Measurements from ENCODE around the gene IZUMO1. TPM values are rescaled to one million over a fixed set of nuclear protein-coding genes. Genes with fewer than 3 reads are reported as not detected.
"Not testable (repeated sequence)": the region's sequence is repeated elsewhere in the genome, so short reads cannot be mapped to it uniquely, and the experiment has no call there.

IZUMO1 gene
- total and polyA plus RNA-seq, 9 of the 15 experiments (the other 6 are each of a cell fraction or from before 2014, with no cell fraction given) = 0.14 to 2.1 (median 0.73) TPM

- TF ChIP-seq ELF2 (CRISPR knock-in tag; IDR thresholded peaks at IDR 0.05) (no peak), KDM1A (IDR thresholded peaks at IDR 0.05) (peak; percentile 27 to 63; a peak in 2 of 4 replicates), CEBPG (CRISPR knock-in tag; IDR thresholded peaks at IDR 0.05) (no peak), CEBPG (tag; conservative IDR thresholded peaks at IDR 0.05 in 1 of 2, IDR thresholded peaks at IDR 0.05 in 1 of 2) (peak; percentile 46 to 62), VEZF1 (CRISPR knock-in tag; IDR thresholded peaks at IDR 0.05) (no peak), SMARCA4 (IDR thresholded peaks at IDR 0.05) (no peak), CEBPB (tag; IDR thresholded peaks at IDR 0.05) (peak; percentile 79)
These were observed 22.4 kb upstream of the IZUMO1 start (continued) for GRCh38 chr19:48768994-48769713.

GRCh38 chr19:48768171-48768753 lies 21.6 kb upstream of the IZUMO1 start:
- H3K4me3 ChIP-seq; H3K27me3 ChIP-seq (ENCODE audit: control insufficient read depth in 2 of 2, insufficient read depth in 2 of 2, low read length in 2 of 2); H3K36me3 ChIP-seq (ENCODE audit: control insufficient read depth, insufficient read depth, low read length); H3K9me1 ChIP-seq (ENCODE audit: control insufficient read depth, insufficient read depth, low read length); H4K20me1 ChIP-seq (replicated peaks; ENCODE audit: control insufficient read depth, insufficient read depth, low read length); in situ Hi-C loops (cut with MboI); H3K79me2 ChIP-seq (ENCODE audit: control insufficient read depth, insufficient read depth, low read length); DNase-seq (ENCODE audit: extremely low read depth in 1 of 4, low spot score in 3 of 4); H3K27ac ChIP-seq (ENCODE audit: extremely low read depth, low read depth, low read length); BruUV-seq (replicated peaks); intact Hi-C loops (cut with micrococcal nuclease); H3K9me3 ChIP-seq (replicated peaks; ENCODE audit: control insufficient read depth, insufficient read depth, low read depth, low read length); H3K4me2 ChIP-seq (ENCODE audit: insufficient read depth, low read length); CTCF ChIA-PET (ENCODE audit: low intra/inter-chr PET ratio); H3K9ac ChIP-seq (ENCODE audit: insufficient read depth in 1 of 2, low read depth in 2 of 2, low read length in 2 of 2): not testable (repeated sequence)
- POLR2A ChIA-PET = interaction anchor here (1.6 kb wide), 1 partner anchor 14 kb away, joined by 3 read pairs; no protein-coding TSS in a partner anchor
- 0 out of 2 replicates have a peak overlapping the region, but pooled peaks have one; percentile 24 for H2AFZ ChIP-seq (ENCODE audit: low read depth, low read length)
- peaks cover 5 to 26% of the 10 kb centered on the region in 2 experiments; a peak in 4 of 5 replicates for H3K4me1 ChIP-seq (replicated peaks in 1 of 2; ENCODE audit: control insufficient read depth in 2 of 2, insufficient read depth in 2 of 2, low read length in 2 of 2)
- FAIRE-seq (peak; percentile 75), ATAC-seq (peak; percentile 23; the same call in 2 of the 3 replicates)
- 22% methylated on average over 6 of the region's 6 CpGs for WGBS (ENCODE audit: insufficient coverage, low coverage, missing lambda C conversion rate)
